GM23248 (cell line): ENCODE results near the gene DISP2.

Experiments used
- EZH2 ChIP-seq: fragments of 200-600 bp; sonication (generic); IDR thresholded peaks from 2 replicates; pipeline ENCODE4 v1.6.1; 2018; ENCODE audit warnings: antibody characterized with exemption, mild to moderate bottlenecking; ENCODE audit not compliant: insufficient read depth, poor library complexity, severe bottlenecking
- EZH2phosphoT487 ChIP-seq: fragments of 200-600 bp; sonication (generic); IDR thresholded peaks from 2 replicates; pipeline ENCODE4 v1.6.1; 2018; ENCODE audit warnings: antibody characterized with exemption, moderate library complexity, mild to moderate bottlenecking, low read depth; ENCODE audit not compliant: insufficient read depth

- no peak for TF ChIP-seq EZH2
- TF ChIP-seq EZH2phosphoT487 = no peak
Observed at GRCh38 chr15:40366457-40367370, 8.7 kb downstream of the DISP2 start.
